ENCODE data around the gene CLEC16A.

Gene CLEC16A

DNA sequence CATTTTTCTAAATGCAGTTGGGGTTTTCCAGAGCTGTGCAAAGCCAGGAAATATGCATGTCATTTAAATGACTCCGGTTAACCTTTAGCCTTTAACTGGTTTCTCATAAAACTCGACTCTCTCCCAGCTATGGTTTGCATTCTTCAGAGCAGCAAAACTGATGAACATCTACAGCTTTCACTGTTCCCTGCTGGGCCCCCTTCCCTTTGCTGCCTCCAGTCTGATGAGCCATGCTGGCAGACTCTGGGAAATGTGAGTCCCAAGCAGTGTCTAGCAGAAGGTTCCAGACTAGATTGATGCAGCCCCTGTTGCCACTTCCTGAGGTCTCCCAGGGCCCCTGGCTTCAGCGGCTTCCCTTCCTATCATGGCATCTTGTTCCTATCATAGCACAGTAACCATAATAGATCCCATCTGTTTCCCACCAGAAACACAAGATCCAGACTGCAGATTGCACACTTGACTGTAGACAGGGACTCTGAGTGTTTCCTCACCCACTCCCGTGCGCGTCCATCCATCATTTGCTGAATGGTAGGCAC is 135.4 kb downstream of the CLEC16A start:
- H3K9ac ChIP-seq (ENCODE audit: low read length), result no peak overlapping the region
- H3K27ac ChIP-seq (ENCODE audit: low read depth, low read length), result no peak overlapping the region
- no peak overlapping the region for H3K4me3 ChIP-seq (ENCODE audit: low read depth, low read length)
- no peaks in the 10 kb centered on the region for H3K27me3 ChIP-seq (ENCODE audit: control insufficient read depth, insufficient read depth, low read length)
- no peaks in the 10 kb centered on the region for H3K9me3 ChIP-seq (ENCODE audit: control insufficient read depth, insufficient read depth, low read depth, low read length)
- no peaks in the 10 kb centered on the region for H3K36me3 ChIP-seq (ENCODE audit: control insufficient read depth, insufficient read depth, low read length)
- peaks cover 13% of the 10 kb centered on the region; the same call in 1 of the 2 replicates for H3K4me1 ChIP-seq (ENCODE audit: control insufficient read depth, insufficient read depth, low read length)

GRCh38 chr16:11080327-11080967 is 136.1 kb downstream of the CLEC16A start:
- Histone ChIP-seq H3K9me3 (ENCODE audit: control insufficient read depth, insufficient read depth, low read depth, low read length) (no peaks in the 10 kb centered on the region), H3K27ac (ENCODE audit: low read depth, low read length) (no peak overlapping the region), H3K9ac (ENCODE audit: low read length) (no peak overlapping the region), H3K27me3 (ENCODE audit: control insufficient read depth, insufficient read depth, low read length) (no peaks in the 10 kb centered on the region), H3K36me3 (ENCODE audit: control insufficient read depth, insufficient read depth, low read length) (no peaks in the 10 kb centered on the region), H3K4me3 (ENCODE audit: low read depth, low read length) (no peak overlapping the region), H3K4me1 (ENCODE audit: control insufficient read depth, insufficient read depth, low read length) (peaks cover 13% of the 10 kb centered on the region; the same call in 1 of the 2 replicates)

DNA sequence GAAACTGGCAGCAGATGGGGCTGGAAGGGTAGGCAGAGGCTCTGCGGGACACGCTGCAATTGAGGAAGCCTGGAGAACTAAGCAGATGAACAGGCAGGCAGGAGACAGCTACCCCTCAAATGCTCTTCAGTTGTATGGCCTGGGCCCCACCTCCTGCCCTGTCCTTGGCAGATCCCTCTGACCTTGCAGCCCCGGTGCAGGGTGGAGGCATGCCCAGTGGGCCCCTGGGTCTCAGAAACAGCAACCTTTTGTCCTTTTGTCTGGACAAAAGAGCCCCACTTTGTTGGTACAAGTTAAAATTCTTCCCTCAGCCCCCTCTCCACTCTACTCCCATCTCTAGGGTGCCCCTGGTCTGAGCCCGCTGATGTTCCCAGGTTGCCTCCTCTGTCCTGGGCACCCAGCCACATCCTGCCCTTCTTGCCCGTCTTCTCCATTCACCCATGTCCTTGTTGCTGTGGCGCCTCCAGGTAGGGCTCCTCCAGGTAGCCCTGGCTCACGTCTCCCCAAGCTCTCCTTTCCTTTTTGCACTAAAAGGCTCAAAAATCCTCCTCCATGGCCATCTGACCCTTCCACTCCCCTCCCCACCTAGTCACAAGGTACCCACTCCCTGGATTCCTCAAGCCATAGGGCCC is 136.8 kb downstream of the CLEC16A start:
- no peaks in the 10 kb centered on the region for H3K9me3 ChIP-seq (ENCODE audit: control insufficient read depth, insufficient read depth, low read depth, low read length)
- H3K9ac ChIP-seq (ENCODE audit: low read length), result no peak overlapping the region
- H3K4me1 ChIP-seq (ENCODE audit: control insufficient read depth, insufficient read depth, low read length), result peaks cover 13% of the 10 kb centered on the region; the same call in 1 of the 2 replicates
- H3K27me3 ChIP-seq (ENCODE audit: control insufficient read depth, insufficient read depth, low read length), result no peaks in the 10 kb centered on the region
- no peak overlapping the region for H3K4me3 ChIP-seq (ENCODE audit: low read depth, low read length)
- no peaks in the 10 kb centered on the region for H3K36me3 ChIP-seq (ENCODE audit: control insufficient read depth, insufficient read depth, low read length)
- no peak overlapping the region for H3K27ac ChIP-seq (ENCODE audit: low read depth, low read length)

DNA sequence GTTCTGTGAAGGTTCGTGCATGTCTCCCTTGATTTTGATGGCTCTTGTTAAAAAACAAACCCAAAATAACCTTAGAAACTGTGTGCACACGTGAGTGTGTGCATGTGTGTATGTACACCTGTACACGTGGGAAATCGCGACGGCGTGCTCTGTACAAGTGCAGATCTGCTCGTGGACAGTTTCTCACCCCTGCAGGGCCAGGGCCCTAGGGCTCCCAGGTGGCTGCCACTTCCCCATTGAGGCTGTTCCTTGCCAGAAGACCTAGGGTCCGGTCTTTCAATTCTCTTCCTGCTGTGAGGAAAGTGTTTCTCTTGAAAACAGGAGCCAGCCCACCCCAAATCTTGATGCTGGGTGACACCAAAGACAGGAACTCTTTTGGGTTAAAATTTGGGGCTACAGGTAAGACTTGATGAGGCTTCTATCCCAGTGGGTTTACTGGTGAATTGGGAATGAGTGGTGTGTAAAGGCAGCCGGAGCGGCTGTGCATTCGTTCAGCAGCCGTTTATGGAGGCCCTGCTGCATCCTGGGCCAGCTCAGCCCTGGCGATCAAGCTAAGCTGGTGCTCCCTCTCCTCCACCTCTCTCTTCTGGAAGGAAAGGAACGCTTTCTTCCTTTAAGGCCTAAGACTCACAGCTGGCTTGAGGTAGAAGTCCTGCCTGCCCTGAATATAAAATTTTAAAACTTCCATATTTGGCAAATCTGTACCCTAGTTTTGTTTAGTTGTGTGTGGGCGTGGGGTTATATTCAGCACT is 137.9 kb downstream of the CLEC16A start:
- no peak overlapping the region for H3K27ac ChIP-seq (ENCODE audit: low read depth, low read length)
- peaks cover 13% of the 10 kb centered on the region; the same call in 1 of the 2 replicates for H3K4me1 ChIP-seq (ENCODE audit: control insufficient read depth, insufficient read depth, low read length)
- H3K9me3 ChIP-seq (ENCODE audit: control insufficient read depth, insufficient read depth, low read depth, low read length), result no peaks in the 10 kb centered on the region
- no peaks in the 10 kb centered on the region for H3K36me3 ChIP-seq (ENCODE audit: control insufficient read depth, insufficient read depth, low read length)
- H3K27me3 ChIP-seq (ENCODE audit: control insufficient read depth, insufficient read depth, low read length), result no peaks in the 10 kb centered on the region
- H3K4me3 ChIP-seq (ENCODE audit: low read depth, low read length), result no peak overlapping the region
- no peak overlapping the region for H3K9ac ChIP-seq (ENCODE audit: low read length)

GRCh38 chr16:11082860-11083388 is 138.6 kb downstream of the CLEC16A start:
- no peak overlapping the region for H3K27ac ChIP-seq (ENCODE audit: low read depth, low read length)
- H3K27me3 ChIP-seq (ENCODE audit: control insufficient read depth, insufficient read depth, low read length), result no peaks in the 10 kb centered on the region
- H3K36me3 ChIP-seq (ENCODE audit: control insufficient read depth, insufficient read depth, low read length), result no peaks in the 10 kb centered on the region
- H3K4me3 ChIP-seq (ENCODE audit: low read depth, low read length), result no peak overlapping the region
- no peaks in the 10 kb centered on the region for H3K9me3 ChIP-seq (ENCODE audit: control insufficient read depth, insufficient read depth, low read depth, low read length)
- peaks cover 18% of the 10 kb centered on the region; the same call in 1 of the 2 replicates for H3K4me1 ChIP-seq (ENCODE audit: control insufficient read depth, insufficient read depth, low read length)
- no peak overlapping the region for H3K9ac ChIP-seq (ENCODE audit: low read length)

DNA sequence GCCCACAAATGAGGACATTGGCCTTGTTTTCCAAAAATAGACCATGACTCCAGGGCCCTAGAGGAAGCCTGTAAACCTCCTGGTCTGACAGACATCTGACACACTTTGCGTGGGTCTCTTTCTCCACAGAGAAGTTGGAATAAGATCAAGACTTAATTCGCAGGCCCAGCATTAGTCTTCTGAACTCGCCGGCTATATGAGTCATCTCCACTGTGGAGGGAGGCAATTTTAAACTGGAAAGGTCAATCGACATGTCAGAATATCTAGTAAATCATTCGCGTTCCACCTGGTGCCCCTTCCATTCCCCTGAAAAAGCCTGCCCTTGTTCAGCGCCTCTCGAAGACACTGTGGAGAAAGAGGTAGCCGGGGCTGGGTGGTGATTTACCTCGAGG is 140.1 kb downstream of the CLEC16A start:
- Histone ChIP-seq H3K9ac (ENCODE audit: low read length) (no peak overlapping the region), H3K4me1 (ENCODE audit: control insufficient read depth, insufficient read depth, low read length) (peaks cover 13% of the 10 kb centered on the region; the same call in 1 of the 2 replicates), H3K27ac (ENCODE audit: low read depth, low read length) (no peak overlapping the region), H3K4me3 (ENCODE audit: low read depth, low read length) (no peak overlapping the region), H3K27me3 (ENCODE audit: control insufficient read depth, insufficient read depth, low read length) (no peaks in the 10 kb centered on the region), H3K9me3 (ENCODE audit: control insufficient read depth, insufficient read depth, low read depth, low read length) (no peaks in the 10 kb centered on the region), H3K36me3 (ENCODE audit: control insufficient read depth, insufficient read depth, low read length) (no peaks in the 10 kb centered on the region)

DNA sequence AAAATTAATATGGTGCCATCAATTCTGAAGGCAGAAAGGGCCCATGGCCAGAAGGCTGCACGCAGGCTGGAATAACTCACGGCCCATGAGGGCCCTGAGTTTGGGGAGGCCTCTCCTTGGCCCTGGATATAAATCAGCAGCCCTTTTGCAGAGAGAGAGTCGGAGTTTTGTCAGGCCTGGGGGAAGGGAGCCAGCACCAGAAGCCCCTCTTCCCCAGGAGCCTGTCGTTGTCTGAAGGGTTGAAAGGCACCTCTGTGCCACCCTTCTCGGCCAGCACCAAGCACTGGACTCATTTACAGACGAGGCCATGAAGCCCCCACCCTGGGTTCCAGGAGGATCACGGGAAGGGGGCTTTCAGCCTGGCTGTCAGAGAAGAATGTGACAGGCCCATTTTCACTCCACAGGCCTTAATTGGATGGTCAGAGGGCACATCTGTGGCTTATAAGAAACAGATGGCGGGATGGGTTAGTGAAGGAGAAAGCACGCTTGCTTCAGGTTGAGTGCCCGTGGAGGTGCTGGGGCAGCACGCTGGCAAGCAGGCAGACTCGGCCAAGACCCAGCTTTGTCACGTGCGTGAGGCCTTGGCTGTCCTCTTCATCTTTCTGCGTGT is 140.6 kb downstream of the CLEC16A start:
- Histone ChIP-seq H3K4me1 (ENCODE audit: control insufficient read depth, insufficient read depth, low read length) (peaks cover 12% of the 10 kb centered on the region; the same call in 1 of the 2 replicates), H3K27me3 (ENCODE audit: control insufficient read depth, insufficient read depth, low read length) (no peaks in the 10 kb centered on the region), H3K9me3 (ENCODE audit: control insufficient read depth, insufficient read depth, low read depth, low read length) (no peaks in the 10 kb centered on the region), H3K4me3 (ENCODE audit: low read depth, low read length) (no peak overlapping the region), H3K36me3 (ENCODE audit: control insufficient read depth, insufficient read depth, low read length) (no peaks in the 10 kb centered on the region), H3K9ac (ENCODE audit: low read length) (no peak overlapping the region), H3K27ac (ENCODE audit: low read depth, low read length) (no peak overlapping the region)

GRCh38 chr16:11085916-11086315 is 141.6 kb downstream of the CLEC16A start:
- Histone ChIP-seq H3K27me3 (ENCODE audit: control insufficient read depth, insufficient read depth, low read length) (no peaks in the 10 kb centered on the region), H3K9me3 (ENCODE audit: control insufficient read depth, insufficient read depth, low read depth, low read length) (no peaks in the 10 kb centered on the region), H3K4me3 (ENCODE audit: low read depth, low read length) (no peak overlapping the region), H3K36me3 (ENCODE audit: control insufficient read depth, insufficient read depth, low read length) (no peaks in the 10 kb centered on the region), H3K27ac (ENCODE audit: low read depth, low read length) (no peak overlapping the region), H3K9ac (ENCODE audit: low read length) (no peak overlapping the region), H3K4me1 (ENCODE audit: control insufficient read depth, insufficient read depth, low read length) (peaks cover 14% of the 10 kb centered on the region; the same call in 1 of the 2 replicates)

DNA sequence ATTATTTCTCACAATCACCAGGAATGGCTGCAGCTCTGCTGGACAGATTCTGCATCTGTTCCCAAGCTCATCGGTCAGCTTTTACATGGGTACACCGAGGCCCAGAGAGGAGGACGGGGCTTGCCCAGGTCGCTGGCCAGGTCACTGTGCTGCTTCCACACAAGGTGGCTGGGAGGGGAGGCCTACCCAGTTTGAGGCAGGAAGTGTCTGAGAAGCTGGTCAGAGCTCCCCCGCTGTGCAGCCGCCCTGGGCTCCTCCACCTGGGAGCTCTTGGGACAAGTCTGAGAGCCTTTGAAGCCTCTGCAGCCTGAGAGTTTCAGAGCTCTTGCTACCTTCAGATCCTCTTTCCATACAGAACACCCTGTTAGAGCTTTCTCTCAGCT is 143.3 kb downstream of the CLEC16A start:
- Histone ChIP-seq H3K4me3 (ENCODE audit: low read depth, low read length) (no peak overlapping the region), H3K9ac (ENCODE audit: low read length) (no peak overlapping the region), H3K27me3 (ENCODE audit: control insufficient read depth, insufficient read depth, low read length) (no peaks in the 10 kb centered on the region), H3K4me1 (ENCODE audit: control insufficient read depth, insufficient read depth, low read length) (peaks cover 14% of the 10 kb centered on the region; the same call in 1 of the 2 replicates), H3K27ac (ENCODE audit: low read depth, low read length) (no peak overlapping the region), H3K36me3 (ENCODE audit: control insufficient read depth, insufficient read depth, low read length) (no peaks in the 10 kb centered on the region), H3K9me3 (ENCODE audit: control insufficient read depth, insufficient read depth, low read depth, low read length) (no peaks in the 10 kb centered on the region)

GRCh38 chr16:11088074-11088730 is 143.8 kb downstream of the CLEC16A start:
- Histone ChIP-seq H3K27ac (ENCODE audit: low read depth, low read length) (no peak overlapping the region), H3K9ac (ENCODE audit: low read length) (no peak overlapping the region), H3K9me3 (ENCODE audit: control insufficient read depth, insufficient read depth, low read depth, low read length) (no peaks in the 10 kb centered on the region), H3K36me3 (ENCODE audit: control insufficient read depth, insufficient read depth, low read length) (no peaks in the 10 kb centered on the region), H3K27me3 (ENCODE audit: control insufficient read depth, insufficient read depth, low read length) (no peaks in the 10 kb centered on the region), H3K4me3 (ENCODE audit: low read depth, low read length) (no peak overlapping the region), H3K4me1 (ENCODE audit: control insufficient read depth, insufficient read depth, low read length) (peaks cover 14% of the 10 kb centered on the region; the same call in 1 of the 2 replicates)
